Ureter (tissue), 1 donor: ENCODE measurements around the gene IREB2. TPM values are rescaled to one million over a fixed set of nuclear protein-coding genes. Genes with fewer than 3 reads are reported as not detected.

Experiments
- DNase-seq: peaks from one replicate; pipeline ENCODE4 v3.0.0-alpha.2; 2020; ENCODE audit warnings: low spot score
- total RNA-seq: library from RNA; stranded (reverse); gene quantifications from one replicate; pipeline ENCODE4 v1.2.4, GENCODE V29; 2023
- donor health status: DM: yes; HTN: yes; CAD: no.

The IREB2 gene
- total RNA-seq, 1 donor from 2014 or later = 57.8 TPM

DNA sequence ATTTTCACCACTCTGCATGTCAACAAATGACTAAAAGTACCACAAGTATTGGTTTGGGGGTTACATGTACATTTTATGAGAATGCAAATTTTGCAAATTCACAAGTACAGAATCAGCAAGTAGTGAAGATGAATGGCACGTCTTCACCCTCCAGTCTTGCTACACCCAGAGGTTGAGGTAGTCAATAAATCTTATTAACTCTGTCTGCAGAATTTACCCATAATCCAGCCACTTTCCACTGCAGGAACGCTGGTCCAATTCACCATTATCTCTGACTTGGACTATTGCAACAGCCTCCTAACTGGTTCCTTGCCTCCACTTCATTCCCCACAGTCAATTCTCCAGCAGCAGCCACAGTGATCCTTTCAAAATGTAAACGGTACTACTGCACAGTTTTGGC is 112.8 kb downstream of the IREB2 start:
- DNase-seq = no peak

Other genes with a start within 250 kb of the IREB2 start
- gene ACSBG1, start 203.7 kb upstream of the IREB2 start, total RNA-seq = 1.6 TPM
- 78.0 TPM for gene DNAJA4, start 173.7 kb upstream of the IREB2 start, total RNA-seq
- 55.7 TPM for gene SKIC8, start 138.6 kb upstream of the IREB2 start, total RNA-seq
- gene CRABP1, start 97.9 kb upstream of the IREB2 start, total RNA-seq = not detected
- gene HYKK, start 69.4 kb downstream of the IREB2 start, total RNA-seq = 12.5 TPM
- gene PSMA4, start 102.2 kb downstream of the IREB2 start, total RNA-seq = 121 TPM
- 4.0 TPM for gene CHRNA5, start 127.3 kb downstream of the IREB2 start, total RNA-seq
- not detected for gene CHRNA3, start 182.8 kb downstream of the IREB2 start, total RNA-seq
- 0.57 TPM for gene CHRNB4, start 203.0 kb downstream of the IREB2 start, total RNA-seq